H9 (cell line): ENCODE results near the gene DMD. TPM values are rescaled to one million over a fixed set of nuclear protein-coding genes. Genes with fewer than 3 reads are reported as not detected.

ENCODE experiments used
- DNase-seq: peaks from one replicate; pipeline ENCODE4 v3.0.0-alpha.2; 2017
- H2AFZ ChIP-seq: one replicate; pipeline ENCODE4 v1.6.1; 2013; ENCODE audit warnings: mild to moderate bottlenecking, low read length, control low read depth, moderate library complexity
- H2AK5ac ChIP-seq: 2 replicates; pipeline ENCODE4 v1.6.1; 2013; ENCODE audit warnings: low read length, control low read depth, mixed read lengths; ENCODE audit not compliant: insufficient read length
- H2BK120ac ChIP-seq: one replicate; pipeline ENCODE4 v1.6.1; 2013; ENCODE audit warnings: low read depth, mild to moderate bottlenecking, low read length, control low read depth, inconsistent platforms; ENCODE audit not compliant: poor library complexity, severe bottlenecking
- H2BK12ac ChIP-seq: 2 replicates; pipeline ENCODE4 v1.6.1; 2013; ENCODE audit warnings: low read length, control low read depth, mixed read lengths, low read depth; ENCODE audit not compliant: insufficient read length
- H2BK15ac ChIP-seq: 2 replicates; pipeline ENCODE4 v1.6.1; 2013; ENCODE audit warnings: low read depth, low read length, control low read depth
- H2BK20ac ChIP-seq: one replicate; pipeline ENCODE4 v1.6.1; 2013; ENCODE audit warnings: low read depth, mild to moderate bottlenecking, low read length, control low read depth, inconsistent platforms; ENCODE audit not compliant: poor library complexity, severe bottlenecking
- H2BK5ac ChIP-seq: 2 replicates; pipeline ENCODE4 v1.6.1; 2013; ENCODE audit warnings: low read length, control low read depth, mixed read lengths; ENCODE audit not compliant: insufficient read length
- H3K14ac ChIP-seq: 2 replicates; pipeline ENCODE4 v1.6.1; 2013; ENCODE audit warnings: low read length, control low read depth; ENCODE audit not compliant: insufficient read depth
- H3K18ac ChIP-seq: 2 replicates; pipeline ENCODE4 v1.6.1; 2013; ENCODE audit warnings: low read depth, mild to moderate bottlenecking, mixed read lengths, low read length, control low read depth; ENCODE audit not compliant: insufficient read length
- H3K23ac ChIP-seq: 2 replicates; pipeline ENCODE4 v1.6.1; 2013; ENCODE audit warnings: low read length, control low read depth, mixed read lengths, low read depth; ENCODE audit not compliant: insufficient read length
- H3K23me2 ChIP-seq: 2 replicates; pipeline ENCODE4 v1.6.1; 2013; ENCODE audit warnings: low read depth, mild to moderate bottlenecking, mixed read lengths, low read length, control low read depth; ENCODE audit not compliant: insufficient read length, poor library complexity, severe bottlenecking
- H3K27ac ChIP-seq: 2 replicates; pipeline ENCODE4 v1.5.1; 2013; ENCODE audit warnings: low read length, control low read depth, mixed read lengths, low read depth; ENCODE audit not compliant: insufficient read length
- H3K27me3 ChIP-seq: 2 replicates; pipeline ENCODE4 v1.6.1; 2013; ENCODE audit warnings: low read length, control low read depth, inconsistent platforms; ENCODE audit not compliant: insufficient read depth
- H3K4ac ChIP-seq: 2 replicates; pipeline ENCODE4 v1.6.1; 2013; ENCODE audit warnings: low read depth, mild to moderate bottlenecking, control low read depth, inconsistent platforms, low read length, moderate library complexity
- H3K4me1 ChIP-seq: 2 replicates; pipeline ENCODE4 v1.6.1; 2013; ENCODE audit warnings: low read length, control low read depth, inconsistent platforms; ENCODE audit not compliant: insufficient read depth
- H3K4me2 ChIP-seq: 2 replicates; pipeline ENCODE4 v1.6.1; 2013; ENCODE audit warnings: low read length, control low read depth, mixed read lengths; ENCODE audit not compliant: insufficient read length, insufficient read depth
- H3K56ac ChIP-seq: 2 replicates; pipeline ENCODE4 v1.6.1; 2013; ENCODE audit warnings: low read depth, mild to moderate bottlenecking, mixed read lengths, low read length, control low read depth; ENCODE audit not compliant: insufficient read length
- H3K79me1 ChIP-seq: 2 replicates; pipeline ENCODE4 v1.6.1; 2013; ENCODE audit warnings: low read depth, mild to moderate bottlenecking, moderate library complexity, low read length, control low read depth, inconsistent platforms; ENCODE audit not compliant: insufficient read depth, poor library complexity, severe bottlenecking
- H3K79me2 ChIP-seq: 2 replicates; pipeline ENCODE4 v1.6.1; 2013; ENCODE audit warnings: low read length, control low read depth, inconsistent platforms; ENCODE audit not compliant: insufficient read depth
- H3K9ac ChIP-seq: 2 replicates; pipeline ENCODE4 v1.6.1; 2013; ENCODE audit warnings: low read length, control low read depth, mixed read lengths; ENCODE audit not compliant: insufficient read length; ENCODE audit errors: extremely low read depth
- H3K9me3 ChIP-seq: one replicate; pipeline ENCODE4 v1.6.1; 2013; ENCODE audit warnings: low read depth, low read length, inconsistent platforms; ENCODE audit not compliant: control insufficient read depth
- H3T11ph ChIP-seq: one replicate; pipeline ENCODE4 v1.6.1; 2013; ENCODE audit warnings: mild to moderate bottlenecking, low read length, control low read depth, inconsistent platforms
- H4K20me1 ChIP-seq: one replicate; pipeline ENCODE4 v1.6.1; 2013; ENCODE audit not compliant: control insufficient read depth, insufficient read length, insufficient read depth
- H4K5ac ChIP-seq: 2 replicates; pipeline ENCODE4 v1.6.1; 2013; ENCODE audit warnings: low read depth, mild to moderate bottlenecking, mixed read lengths, low read length, control low read depth; ENCODE audit not compliant: insufficient read length
- H4K8ac ChIP-seq: replicated peaks from 2 replicates; pipeline ENCODE4 v1.6.1; 2013; ENCODE audit warnings: low read length, control low read depth, mixed read lengths, low read depth; ENCODE audit not compliant: insufficient read length
- H4K91ac ChIP-seq: 2 replicates; pipeline ENCODE4 v1.6.1; 2013; ENCODE audit warnings: low read depth, mild to moderate bottlenecking, moderate library complexity, mixed read lengths, low read length, control low read depth; ENCODE audit not compliant: insufficient read length
- H3K27ac Mint-ChIP-seq, 3 experiments: 2 replicates in 2 of 3; 3 replicates in 1 of 3; pipeline ENCODE4 v1.8.0; 2020 to 2021; ENCODE audit warnings: mixed read lengths in 3 of 3, mild to moderate bottlenecking in 1 of 3, moderate library complexity in 1 of 3
- H3K27me3 Mint-ChIP-seq: 2 replicates; pipeline ENCODE4 v1.8.0; 2021; ENCODE audit warnings: low read depth, mild to moderate bottlenecking, moderate library complexity, mixed read lengths
- H3K36me3 Mint-ChIP-seq, 3 experiments: 2 replicates in 2 of 3; 3 replicates in 1 of 3; pipeline ENCODE4 v1.8.0; 2020 to 2021; ENCODE audit warnings: low read depth in 3 of 3, mixed read lengths in 3 of 3; ENCODE audit not compliant: insufficient read depth in 1 of 3
- H3K4me1 Mint-ChIP-seq, 2 experiments: 2 replicates each; pipeline ENCODE4 v1.8.0; 2020; ENCODE audit warnings: mixed read lengths in 2 of 2
- H3K4me3 Mint-ChIP-seq, 2 experiments: 2 replicates in 1 of 2; 3 replicates in 1 of 2; pipeline ENCODE4 v1.8.0; 2020 to 2021; ENCODE audit warnings: mild to moderate bottlenecking in 2 of 2, mixed read lengths in 2 of 2, moderate library complexity in 1 of 2
- H3K9me3 Mint-ChIP-seq, 2 experiments: 2 replicates in 1 of 2; 3 replicates in 1 of 2; pipeline ENCODE4 v1.8.0; 2020; ENCODE audit warnings: mild to moderate bottlenecking in 2 of 2, mixed read lengths in 2 of 2, moderate library complexity in 1 of 2
- CTCF ChIP-seq: fragments of 200-600 bp; sonication (generic); conservative IDR thresholded peaks from 3 replicates; pipeline ENCODE4 v1.8.0; 2021; ENCODE audit warnings: antibody characterized with exemption, mild to moderate bottlenecking
- WGBS: extraction: QIAGEN DNeasy Blood & Tissue Kit; methylation state at CpG from one replicate; pipeline ENCODE4 v1.1.7; 2013; ENCODE audit warnings: missing lambda C conversion rate, low lambda C conversion rate, mixed read lengths; ENCODE audit not compliant: insufficient read length; ENCODE audit errors: extremely low coverage; 5-methylcytosine and 5-hydroxymethylcytosine counted together
- total RNA-seq: library from RNA; stranded (reverse); gene quantifications from 2 replicates; pipeline ENCODE4 v1.2.1, GENCODE V29; 2021

DMD gene
- total RNA-seq, 1 experiment from 2014 or later, result 3.8 TPM

- no peak overlapping the region for H2AK5ac ChIP-seq
- no peak overlapping the region for H3K27ac Mint-ChIP-seq
Observed at GRCh38 chrX:31366041-31366440, 1845.3 kb downstream of the DMD start.

More at GRCh38 chrX:31366041-31366440, 1845.3 kb downstream of the DMD start:
- no peak overlapping the region for H3K18ac ChIP-seq
- no peak overlapping the region for H2BK15ac ChIP-seq
- H2AFZ ChIP-seq, result no peak overlapping the region
- no peaks in the 10 kb centered on the region for H3K4me1 ChIP-seq
- H2BK120ac ChIP-seq, result no peak overlapping the region
- H2BK5ac ChIP-seq, result no peak overlapping the region
- no peak overlapping the region for H3K23ac ChIP-seq
- no peaks in the 10 kb centered on the region for H3K27me3 ChIP-seq
- no peaks in the 10 kb centered on the region for H3K79me2 ChIP-seq
- H3K9me3 ChIP-seq, result no peaks in the 10 kb centered on the region
- peaks cover 63 to 81% of the 10 kb centered on the region in 2 experiments for H3K9me3 Mint-ChIP-seq
- H3K4me2 ChIP-seq, result no peak overlapping the region
- no peak overlapping the region for H3K27ac ChIP-seq
- WGBS, result no CpG with 5 or more reads among the region's 7 CpGs
- no peak overlapping the region for H3T11ph ChIP-seq
- no peak overlapping the region for H4K8ac ChIP-seq
- H3K9ac ChIP-seq, result no peak overlapping the region
- no peak overlapping the region for H2BK12ac ChIP-seq
- no peaks in the 10 kb centered on the region for H3K23me2 ChIP-seq
- H4K91ac ChIP-seq, result no peak overlapping the region
- H3K14ac ChIP-seq, result no peak overlapping the region
- TF ChIP-seq CTCF, result no peak
- no peak overlapping the region for H3K56ac ChIP-seq
- no peaks in the 10 kb centered on the region for H4K20me1 ChIP-seq
- H3K27me3 Mint-ChIP-seq, result no peaks in the 10 kb centered on the region
- H3K4me1 Mint-ChIP-seq, result no peaks in the 10 kb centered on the region
- peaks cover 0 to 3% (median 0%) of the 10 kb centered on the region in 3 experiments; a peak in 2 of 7 replicates for H3K36me3 Mint-ChIP-seq
- DNase-seq, result no peak
- no peak overlapping the region for H4K5ac ChIP-seq
- H2BK20ac ChIP-seq, result no peak overlapping the region
- H3K4ac ChIP-seq, result no peak overlapping the region
- no peak overlapping the region for H3K4me3 Mint-ChIP-seq
- no peaks in the 10 kb centered on the region for H3K79me1 ChIP-seq
